ENCODE results near the gene ANP32A. TPM values are rescaled to one million over a fixed set of nuclear protein-coding genes. Genes with fewer than 3 reads are reported as not detected.
A peak's percentile ranks its signal among the peaks of the same experiment; 100 is the strongest.

The ANP32A gene
- total and polyA plus RNA-seq, 9 of the 15 experiments (the other 6 are each of a cell fraction or from before 2014, with no cell fraction given): 13.2 to 656 (median 210) TPM

DNA sequence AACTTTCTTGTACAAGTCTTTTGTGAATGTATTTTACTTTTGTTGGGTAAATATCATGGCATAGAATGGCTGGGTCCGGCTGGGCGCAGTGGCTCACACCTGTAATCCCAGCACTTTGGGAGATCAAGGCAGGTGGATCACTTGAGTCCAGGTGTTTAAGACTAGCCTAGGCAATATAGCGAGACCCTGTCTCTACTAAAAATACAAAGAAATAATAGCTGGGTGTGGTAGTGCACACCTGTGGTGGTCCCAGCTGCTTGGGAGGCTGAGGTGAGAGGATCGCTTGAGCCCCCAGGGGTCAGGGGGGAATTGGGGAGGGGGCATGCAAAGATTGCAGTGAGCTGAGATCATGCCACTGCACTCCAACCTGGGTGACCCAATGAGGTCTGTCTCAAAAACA lies 52.9 kb downstream of the ANP32A start (continued):
- no peak for TF ChIP-seq CREB3 (tag; conservative IDR thresholded peaks at IDR 0.05; ENCODE audit: low read depth)
- TF ChIP-seq ZBTB8A (IDR thresholded peaks at IDR 0.05; ENCODE audit: partially characterized antibody): no peak
- no peak for TF ChIP-seq ESRRA (IDR thresholded peaks at IDR 0.05; ENCODE audit: borderline replicate concordance, low read depth)
- TF ChIP-seq MCM7 (IDR thresholded peaks at IDR 0.05): no peak
- no peak for TF ChIP-seq TAF1 (IDR thresholded peaks at IDR 0.05; ENCODE audit: control insufficient read depth, extremely low read depth, insufficient read depth, low read length, severe bottlenecking)
- no peak for TF ChIP-seq SIRT6 (IDR thresholded peaks at IDR 0.05; ENCODE audit: low read depth, low read length)
- TF ChIP-seq JUNB (CRISPR knock-in tag; conservative IDR thresholded peaks at IDR 0.05): no peak
- TF ChIP-seq DMBX1 (CRISPR knock-in tag; IDR thresholded peaks at IDR 0.05; ENCODE audit: borderline replicate concordance): no peak

- H3K36me3 ChIP-seq (ENCODE audit: control insufficient read depth, insufficient read depth, low read length): no peaks in the 10 kb centered on the region
- no peak overlapping the region for H3K27ac ChIP-seq (ENCODE audit: extremely low read depth, low read depth, low read length)
- no TSS peak for BruUV-seq (replicated peaks)
- H3K9me3 ChIP-seq (replicated peaks; ENCODE audit: control insufficient read depth, insufficient read depth, low read depth, low read length): no peaks in the 10 kb centered on the region
- FAIRE-seq (no peak), ATAC-seq (peak; percentile 73), DNase-seq (ENCODE audit: extremely low read depth in 1 of 4, low spot score in 3 of 4) (no peak)
- H3K4me3 ChIP-seq: no peak overlapping the region
- H4K20me1 ChIP-seq (replicated peaks; ENCODE audit: control insufficient read depth, insufficient read depth, low read length): no peaks in the 10 kb centered on the region
- no peak overlapping the region for H3K9ac ChIP-seq (ENCODE audit: insufficient read depth in 1 of 2, low read depth in 2 of 2, low read length in 2 of 2)
- H3K9me1 ChIP-seq (ENCODE audit: control insufficient read depth, insufficient read depth, low read length): no peaks in the 10 kb centered on the region
- POLR2A ChIA-PET: no interaction called here
- H3K79me2 ChIP-seq (ENCODE audit: control insufficient read depth, insufficient read depth, low read length): no peaks in the 10 kb centered on the region
- WGBS (ENCODE audit: insufficient coverage, low coverage, missing lambda C conversion rate): 7% methylated on average over 11 of the region's 11 CpGs
- intact Hi-C loops (cut with micrococcal nuclease) (no loop called here), in situ Hi-C loops (cut with MboI) (no loop called here)
- H3K4me2 ChIP-seq (ENCODE audit: insufficient read depth, low read length): no peak overlapping the region
- CTCF ChIA-PET (ENCODE audit: low intra/inter-chr PET ratio): no interaction called here
- H2AFZ ChIP-seq (ENCODE audit: low read depth, low read length): no peak overlapping the region
- H3K4me1 ChIP-seq (replicated peaks in 1 of 2; ENCODE audit: control insufficient read depth in 2 of 2, insufficient read depth in 2 of 2, low read length in 2 of 2): no peaks in the 10 kb centered on the region
- H3K27me3 ChIP-seq (ENCODE audit: control insufficient read depth in 2 of 2, insufficient read depth in 2 of 2, low read length in 2 of 2): peaks cover 0 to 13% of the 10 kb centered on the region in 2 experiments; a peak in 3 of 5 replicates
- no peak for TF ChIP-seq NR1H2 (CRISPR knock-in tag; IDR thresholded peaks at IDR 0.05)
- no peak for TF ChIP-seq MEF2A (IDR thresholded peaks at IDR 0.05; ENCODE audit: control insufficient read depth, low read depth, low read length)
- TF ChIP-seq CREB1 (IDR thresholded peaks at IDR 0.05): no peak
- no peak for TF ChIP-seq CREB1 (CRISPR knock-in tag; IDR thresholded peaks at IDR 0.05)
- TF ChIP-seq, protein P1, sequence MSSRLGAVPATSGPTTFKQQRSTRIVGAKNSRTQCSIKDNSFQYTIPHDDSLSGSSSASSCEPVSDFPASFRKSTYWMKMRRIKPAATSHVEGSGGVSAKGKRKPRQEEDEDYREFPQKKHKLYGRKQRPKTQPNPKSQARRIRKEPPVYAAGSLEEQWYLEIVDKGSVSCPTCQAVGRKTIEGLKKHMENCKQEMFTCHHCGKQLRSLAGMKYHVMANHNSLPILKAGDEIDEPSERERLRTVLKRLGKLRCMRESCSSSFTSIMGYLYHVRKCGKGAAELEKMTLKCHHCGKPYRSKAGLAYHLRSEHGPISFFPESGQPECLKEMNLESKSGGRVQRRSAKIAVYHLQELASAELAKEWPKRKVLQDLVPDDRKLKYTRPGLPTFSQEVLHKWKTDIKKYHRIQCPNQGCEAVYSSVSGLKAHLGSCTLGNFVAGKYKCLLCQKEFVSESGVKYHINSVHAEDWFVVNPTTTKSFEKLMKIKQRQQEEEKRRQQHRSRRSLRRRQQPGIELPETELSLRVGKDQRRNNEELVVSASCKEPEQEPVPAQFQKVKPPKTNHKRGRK (tag; IDR thresholded peaks at IDR 0.05): no peak
- TF ChIP-seq NFIC (IDR thresholded peaks at IDR 0.05): peak; percentile 57
- TF ChIP-seq, protein P2, sequence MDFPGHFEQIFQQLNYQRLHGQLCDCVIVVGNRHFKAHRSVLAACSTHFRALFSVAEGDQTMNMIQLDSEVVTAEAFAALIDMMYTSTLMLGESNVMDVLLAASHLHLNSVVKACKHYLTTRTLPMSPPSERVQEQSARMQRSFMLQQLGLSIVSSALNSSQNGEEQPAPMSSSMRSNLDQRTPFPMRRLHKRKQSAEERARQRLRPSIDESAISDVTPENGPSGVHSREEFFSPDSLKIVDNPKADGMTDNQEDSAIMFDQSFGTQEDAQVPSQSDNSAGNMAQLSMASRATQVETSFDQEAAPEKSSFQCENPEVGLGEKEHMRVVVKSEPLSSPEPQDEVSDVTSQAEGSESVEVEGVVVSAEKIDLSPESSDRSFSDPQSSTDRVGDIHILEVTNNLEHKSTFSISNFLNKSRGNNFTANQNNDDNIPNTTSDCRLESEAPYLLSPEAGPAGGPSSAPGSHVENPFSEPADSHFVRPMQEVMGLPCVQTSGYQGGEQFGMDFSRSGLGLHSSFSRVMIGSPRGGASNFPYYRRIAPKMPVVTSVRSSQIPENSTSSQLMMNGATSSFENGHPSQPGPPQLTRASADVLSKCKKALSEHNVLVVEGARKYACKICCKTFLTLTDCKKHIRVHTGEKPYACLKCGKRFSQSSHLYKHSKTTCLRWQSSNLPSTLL (IDR thresholded peaks at IDR 0.05): no peak
- peak; percentile 40; the same call in 1 of the 2 replicates for TF ChIP-seq ZNF384 (IDR thresholded peaks at IDR 0.05; ENCODE audit: low read depth, low read length)
- no peak for TF ChIP-seq ZNF431 (CRISPR knock-in tag; IDR thresholded peaks at IDR 0.05)
Measured at GRCh38 chr15:68765602-68766368, 54.9 kb downstream of the ANP32A start.

Measured in K562 (cell line).